ENCODE data around the gene MAPK1. TPM values are rescaled to one million over a fixed set of nuclear protein-coding genes. Genes with fewer than 3 reads are reported as not detected.
"Not testable (repeated sequence)": the region's sequence is repeated elsewhere in the genome, so short reads cannot be mapped to it uniquely, and the experiment has no call there.

MAPK1 gene
- total RNA-seq, 4 donors from 2014 or later: 44.9 to 87.2 (median 63.5) TPM

DNA sequence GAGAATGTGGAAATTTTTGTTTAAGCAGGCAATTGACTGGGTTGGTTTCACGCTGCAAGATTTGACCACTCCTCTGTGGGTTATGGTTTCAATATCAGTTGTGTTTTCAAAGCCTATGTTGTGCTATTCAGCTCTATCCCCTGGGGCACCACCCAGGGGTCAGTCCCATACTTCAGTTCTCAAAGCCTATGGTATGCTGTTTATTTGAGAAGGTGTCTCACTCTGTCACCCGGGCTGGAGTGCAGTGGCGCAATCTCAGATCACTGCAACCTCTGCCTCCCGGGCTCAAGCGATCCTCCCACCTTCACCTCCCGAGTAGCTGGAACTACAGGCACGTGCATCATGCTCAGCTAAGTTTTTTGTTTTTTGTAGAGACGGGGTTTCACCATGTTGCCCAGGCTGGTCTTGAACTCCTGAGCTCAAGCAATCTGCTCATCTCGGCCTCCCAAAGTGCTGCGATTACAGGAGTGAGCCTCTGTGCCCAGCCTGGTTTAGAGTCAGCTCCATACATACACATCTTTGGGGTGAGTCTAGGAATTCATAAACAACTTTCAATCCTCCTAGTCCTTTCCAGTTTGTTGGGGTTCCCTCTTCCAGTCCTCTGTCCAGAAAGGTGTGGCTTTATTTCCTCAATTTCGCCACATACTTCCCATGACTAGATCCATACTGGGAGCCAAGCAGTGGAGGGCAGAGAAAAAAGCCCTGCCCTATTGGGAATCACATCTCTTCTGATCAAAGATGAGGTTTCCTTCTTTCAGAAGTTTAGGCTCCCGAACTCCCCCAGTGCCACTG lies 35.0 kb upstream of the MAPK1 start:
- H3K36me3 ChIP-seq: peaks cover 0 to 6% (median 0%) of the 10 kb centered on the region in 4 donors
- DNase-seq (ENCODE audit: extremely low spot score): no peak
- 90% methylated on average over 12 of the region's 12 CpGs for WGBS
- H3K9me3 ChIP-seq: no peaks in the 10 kb centered on the region
- no peaks in the 10 kb centered on the region for H3K27me3 ChIP-seq
- intact Hi-C loops (cut with DNase I): no loop called here
- H3K27ac ChIP-seq (replicated peaks in 1 of 4): no peak overlapping the region
- H3K4me3 ChIP-seq: no peak overlapping the region
- TF ChIP-seq CTCF (IDR thresholded peaks at IDR 0.05) (no peak), POLR2AphosphoS5 (IDR thresholded peaks at IDR 0.05) (no peak), EP300 (IDR thresholded peaks at IDR 0.05) (no peak), POLR2A (IDR thresholded peaks at IDR 0.05; ENCODE audit: low read depth) (no peak)
- no peaks in the 10 kb centered on the region for H3K4me1 ChIP-seq

GRCh38 chr22:21898354-21898896 lies 31.0 kb upstream of the MAPK1 start:
- intact Hi-C loops (cut with DNase I): no loop called here
- no peaks in the 10 kb centered on the region for H3K4me1 ChIP-seq
- 91% methylated on average over 1 of the region's 1 CpG for WGBS

GRCh38 chr22:21896951-21897513 lies 29.6 kb upstream of the MAPK1 start:
- no peaks in the 10 kb centered on the region for H3K27me3 ChIP-seq
- no peak for DNase-seq (ENCODE audit: extremely low spot score)
- H3K4me3 ChIP-seq: no peak overlapping the region
- WGBS: 91% methylated on average over 5 of the region's 5 CpGs
- no peak overlapping the region for H3K27ac ChIP-seq (replicated peaks in 1 of 4)
- intact Hi-C loops (cut with DNase I): no loop called here
- H3K36me3 ChIP-seq: no peaks in the 10 kb centered on the region
- TF ChIP-seq POLR2AphosphoS5 (IDR thresholded peaks at IDR 0.05) (no peak), CTCF (IDR thresholded peaks at IDR 0.05) (no peak), EP300 (IDR thresholded peaks at IDR 0.05) (no peak), POLR2A (IDR thresholded peaks at IDR 0.05; ENCODE audit: low read depth) (no peak)
- H3K4me1 ChIP-seq: no peaks in the 10 kb centered on the region
- H3K9me3 ChIP-seq: no peaks in the 10 kb centered on the region

More at GRCh38 chr22:21898354-21898896, 31.0 kb upstream of the MAPK1 start:
- Histone ChIP-seq H3K9me3 (no peaks in the 10 kb centered on the region), H3K27me3 (no peaks in the 10 kb centered on the region), H3K27ac (replicated peaks in 1 of 4) (no peak overlapping the region), H3K36me3 (no peaks in the 10 kb centered on the region), H3K4me3 (no peak overlapping the region)
- no peak for DNase-seq (ENCODE audit: extremely low spot score)
- TF ChIP-seq POLR2A (IDR thresholded peaks at IDR 0.05; ENCODE audit: low read depth) (no peak), EP300 (IDR thresholded peaks at IDR 0.05) (no peak), CTCF (IDR thresholded peaks at IDR 0.05) (no peak), POLR2AphosphoS5 (IDR thresholded peaks at IDR 0.05) (no peak)

- H3K4me1 ChIP-seq; H3K27me3 ChIP-seq; H3K4me3 ChIP-seq; H3K36me3 ChIP-seq; intact Hi-C loops (cut with DNase I); H3K9me3 ChIP-seq; DNase-seq (ENCODE audit: extremely low spot score); H3K27ac ChIP-seq (replicated peaks in 1 of 4): not testable (repeated sequence)
- WGBS: 86% methylated on average over 4 of the region's 4 CpGs
These were observed 28.8 kb upstream of the MAPK1 start for GRCh38 chr22:21896275-21896674.

DNA sequence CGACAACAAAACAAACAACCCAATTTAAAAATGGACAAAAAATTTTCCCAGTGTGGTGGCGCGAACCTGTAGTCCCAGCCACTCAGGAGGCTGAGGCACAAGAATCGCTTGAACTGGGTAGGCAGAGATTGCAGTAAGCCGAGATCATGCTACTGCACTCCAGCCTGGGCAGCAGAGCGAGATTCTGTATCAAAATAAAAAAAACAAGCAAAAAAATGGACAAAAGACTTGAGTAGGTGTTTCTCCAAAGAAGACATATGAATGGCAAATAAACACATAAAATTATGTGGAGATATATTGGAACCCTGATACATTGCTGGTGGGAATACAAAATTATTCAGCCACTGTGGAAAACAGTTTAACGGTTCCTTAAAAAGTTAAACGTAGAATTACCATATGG lies 27.4 kb upstream of the MAPK1 start:
- DNase-seq (ENCODE audit: extremely low spot score): no peak
- no peaks in the 10 kb centered on the region for H3K27me3 ChIP-seq
- no peak overlapping the region for H3K4me3 ChIP-seq
- TF ChIP-seq EP300 (IDR thresholded peaks at IDR 0.05) (no peak), POLR2A (IDR thresholded peaks at IDR 0.05; ENCODE audit: low read depth) (no peak), POLR2AphosphoS5 (IDR thresholded peaks at IDR 0.05) (no peak), CTCF (IDR thresholded peaks at IDR 0.05) (no peak)
- intact Hi-C loops (cut with DNase I): no loop called here
- no peaks in the 10 kb centered on the region for H3K4me1 ChIP-seq
- no peaks in the 10 kb centered on the region for H3K9me3 ChIP-seq
- H3K36me3 ChIP-seq: no peaks in the 10 kb centered on the region
- WGBS: 93% methylated on average over 8 of the region's 8 CpGs
- H3K27ac ChIP-seq (replicated peaks in 1 of 4): no peak overlapping the region

Data from esophagus muscularis mucosa (tissue), 4 donors.